NCI-H2227 (cell line): ENCODE data around the gene GLRA1.

Experiments
- DNase-seq: peaks from one replicate; lab custom pipeline; 2025; ENCODE audit not compliant: unreplicated experiment; lab: John Stamatoyannopoulos, UW

Gene GLRA1

GRCh38 chr5:151924564-151925301, at the start of gene GLRA1:
GLRA1 (minus strand) TSS chr5:151924851; CDS start chr5:151924549, 302 bp downstream.
- peak; percentile 24 for DNase-seq

DNA sequence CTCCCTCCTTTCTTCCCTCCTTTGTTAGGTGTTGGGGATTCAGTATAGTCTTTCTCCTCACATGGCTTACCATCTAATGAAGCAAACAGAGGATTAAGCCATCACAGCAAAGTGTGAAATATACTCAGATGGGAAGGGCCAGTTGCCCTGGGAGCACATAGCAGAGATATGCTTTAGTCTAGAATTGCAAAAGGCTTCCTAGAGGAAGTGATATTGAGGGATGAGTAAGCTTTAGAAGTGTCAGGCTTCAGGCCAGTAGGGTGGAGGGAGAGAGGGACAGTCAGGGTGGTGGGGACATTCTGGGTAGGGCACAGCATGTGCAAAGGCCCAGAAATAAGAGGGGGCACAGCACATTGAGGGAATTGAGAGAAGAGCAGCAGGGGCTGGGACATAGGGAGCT, 46.2 kb upstream of the GLRA1 start:
- no peak for DNase-seq

DNA sequence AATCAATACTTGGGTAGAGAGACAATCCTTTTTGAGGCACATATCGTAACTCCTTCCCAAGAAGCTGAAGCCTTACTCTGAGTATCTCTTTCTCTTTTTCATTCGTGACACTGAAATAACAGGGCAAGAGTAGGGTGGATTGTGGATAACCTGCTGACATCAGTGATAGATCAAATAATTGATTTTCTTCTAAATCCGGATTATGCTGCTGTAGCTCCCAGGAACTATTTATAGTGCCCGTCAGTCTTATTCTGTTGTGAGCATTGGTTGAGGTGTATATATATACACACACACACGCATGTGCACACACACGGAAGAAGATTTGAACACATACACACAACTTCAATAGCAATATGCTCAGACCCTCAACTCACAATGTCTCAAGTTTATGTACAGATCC, 43.2 kb upstream of the GLRA1 start:
- DNase-seq, result no peak

DNA sequence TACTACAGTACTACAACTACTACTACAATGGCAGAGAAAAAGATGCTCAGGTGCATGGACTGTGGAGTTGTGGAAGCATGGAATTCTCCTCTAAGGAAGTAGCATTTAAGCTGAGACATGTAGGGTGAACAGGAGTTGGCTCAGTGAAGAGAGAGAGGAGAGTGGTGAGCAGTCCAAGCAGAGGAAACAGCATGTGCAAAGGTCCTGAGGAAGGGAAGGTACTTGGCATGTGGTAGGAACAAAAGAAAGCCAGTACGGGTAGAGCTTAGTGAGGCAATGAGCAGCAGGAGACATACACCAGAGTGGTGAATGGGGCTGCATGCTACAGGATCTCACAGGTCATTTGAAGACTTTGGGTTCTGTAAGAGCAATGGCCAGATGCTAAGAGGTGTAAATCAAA, 41.4 kb upstream of the GLRA1 start:
- DNase-seq, result no peak

GRCh38 chr5:151964471-151964870, 39.8 kb upstream of the GLRA1 start:
- no peak for DNase-seq

DNA sequence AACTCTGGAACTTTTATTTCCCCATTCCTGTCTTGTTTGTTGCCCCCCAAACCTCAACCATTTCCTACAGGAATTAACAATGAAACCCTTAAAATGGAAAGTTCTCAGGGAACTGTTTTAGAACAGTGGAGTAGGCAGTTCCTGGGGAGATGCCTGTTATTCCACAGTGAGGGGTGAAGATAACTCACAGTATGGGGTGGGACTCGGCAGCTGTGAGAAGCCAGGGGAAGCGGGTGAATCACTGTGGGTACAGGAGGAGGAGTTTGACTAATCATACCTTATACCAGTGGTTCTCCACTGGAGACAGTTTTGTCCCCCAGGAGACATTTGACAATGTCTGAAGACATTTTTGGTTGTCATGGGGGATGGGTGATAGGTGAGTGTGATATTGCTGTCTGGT, 36.9 kb upstream of the GLRA1 start:
- DNase-seq, result no peak

- DNase-seq, result peak; percentile 3
These were observed 33.5 kb upstream of the GLRA1 start for GRCh38 chr5:151958111-151958510.

DNA sequence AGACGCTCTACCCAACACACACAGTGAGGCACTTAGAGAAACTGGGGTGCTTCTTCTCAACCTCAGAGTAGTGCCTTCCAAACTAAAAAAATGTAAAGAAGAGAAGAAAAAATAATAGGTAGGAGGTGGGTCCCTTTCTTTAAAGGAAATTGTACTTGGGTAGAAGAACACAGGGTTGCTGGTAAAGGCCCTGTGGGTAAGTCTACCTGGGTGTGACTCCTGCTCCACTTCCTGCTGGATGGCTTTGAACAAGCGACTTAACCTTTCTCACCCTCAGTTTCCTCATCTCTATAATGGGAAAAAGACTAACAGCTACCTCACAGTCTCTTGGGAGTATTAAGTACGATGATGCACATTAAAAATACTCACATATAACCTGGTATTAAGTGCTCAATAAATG, 32.1 kb upstream of the GLRA1 start:
- no peak for DNase-seq

DNA sequence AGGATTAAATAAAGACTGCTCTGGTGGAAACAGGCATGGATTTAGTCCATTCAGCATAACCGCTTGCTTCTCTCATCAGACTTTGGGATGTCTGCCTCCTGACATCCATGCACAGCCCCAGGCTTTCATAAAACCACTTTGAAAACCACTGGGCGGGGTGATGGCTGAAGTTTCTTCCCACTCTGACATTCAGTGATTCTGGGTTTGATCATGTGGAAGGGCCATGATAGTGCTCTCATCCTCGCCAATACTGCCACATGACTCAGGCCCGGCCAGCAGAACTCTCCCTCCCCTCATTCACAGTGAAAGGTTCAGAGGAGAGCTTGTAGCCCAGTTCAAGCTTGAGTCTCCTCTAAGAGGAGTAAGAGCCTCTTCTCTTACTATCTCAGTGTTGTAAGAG, 29.6 kb upstream of the GLRA1 start:
- no peak for DNase-seq

DNA sequence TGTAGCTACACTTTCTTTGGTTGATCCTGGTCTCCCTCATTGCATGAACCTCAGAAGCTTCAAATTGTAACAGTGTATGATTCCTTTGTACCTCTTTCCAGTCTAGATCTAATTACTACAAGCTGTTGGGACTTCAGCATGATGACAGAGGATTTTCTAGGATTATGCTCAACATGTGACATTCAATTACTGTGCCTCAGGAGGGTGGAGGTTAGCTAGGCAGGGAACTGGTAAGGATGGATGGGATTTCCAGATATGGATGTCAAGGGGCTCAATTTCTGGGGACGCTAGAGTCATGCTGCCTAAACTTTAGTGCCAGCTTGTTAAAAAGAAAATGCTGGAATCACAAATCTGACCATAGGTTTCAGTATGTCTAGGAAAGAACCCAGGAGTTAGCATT, 29.2 kb upstream of the GLRA1 start:
- DNase-seq, result no peak

DNA sequence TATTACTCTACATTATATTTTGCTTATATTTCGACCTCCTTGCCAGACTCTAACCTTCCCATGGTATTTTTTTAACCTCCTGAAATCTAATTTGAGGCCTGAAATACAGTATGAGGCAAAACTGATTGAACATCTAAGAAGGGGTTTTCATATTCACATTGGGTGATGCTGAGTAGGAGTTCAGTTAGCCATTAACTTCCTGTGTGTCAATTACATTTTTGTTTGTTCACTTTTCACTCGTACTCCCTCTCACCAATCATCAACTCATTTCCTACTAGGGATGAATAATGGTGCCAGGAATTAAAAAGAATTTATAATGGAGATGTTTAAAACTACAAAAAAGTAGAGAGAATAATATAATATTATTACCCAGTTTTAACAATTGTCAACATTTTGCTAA, 27.6 kb upstream of the GLRA1 start:
- DNase-seq, result no peak

GRCh38 chr5:151950706-151951105, 26.1 kb upstream of the GLRA1 start:
- DNase-seq, result no peak

DNA sequence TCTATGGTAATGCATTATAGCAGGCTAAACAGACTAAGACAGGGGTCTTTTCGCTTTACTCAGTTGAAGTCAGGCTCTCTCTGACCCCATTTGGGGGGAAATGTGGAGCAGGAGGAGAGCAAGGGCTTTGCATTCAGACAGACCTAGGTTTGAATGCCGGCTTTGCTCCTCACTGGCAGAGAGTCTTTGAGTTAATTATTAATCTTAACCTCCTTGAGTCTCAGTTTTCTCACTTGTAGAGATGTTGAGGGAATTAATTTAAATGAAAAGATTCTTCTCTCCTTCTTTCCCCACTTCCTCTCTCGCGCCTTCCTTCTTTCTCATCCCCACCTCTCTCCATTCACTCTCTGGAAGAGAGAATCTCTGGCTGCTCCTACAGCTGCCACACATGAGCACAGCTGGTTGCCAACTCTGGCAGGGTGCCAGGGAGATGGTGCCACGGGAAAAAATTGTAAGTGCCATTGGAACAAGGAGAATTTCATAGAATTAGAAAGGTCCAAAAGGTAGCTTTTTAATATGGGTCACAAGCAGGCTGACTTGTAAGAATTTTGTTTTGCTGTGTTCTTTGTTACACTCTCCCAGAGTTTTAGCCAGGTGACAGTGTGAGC, 25.2 kb upstream of the GLRA1 start:
- peak; percentile 9 for DNase-seq

- DNase-seq, result no peak
These were observed 24.5 kb upstream of the GLRA1 start for GRCh38 chr5:151949113-151949512.

- no peak for DNase-seq
These were observed 23.4 kb upstream of the GLRA1 start for GRCh38 chr5:151947931-151948608.

- DNase-seq, result no peak
These were observed 13.2 kb upstream of the GLRA1 start for GRCh38 chr5:151937851-151938250.

DNA sequence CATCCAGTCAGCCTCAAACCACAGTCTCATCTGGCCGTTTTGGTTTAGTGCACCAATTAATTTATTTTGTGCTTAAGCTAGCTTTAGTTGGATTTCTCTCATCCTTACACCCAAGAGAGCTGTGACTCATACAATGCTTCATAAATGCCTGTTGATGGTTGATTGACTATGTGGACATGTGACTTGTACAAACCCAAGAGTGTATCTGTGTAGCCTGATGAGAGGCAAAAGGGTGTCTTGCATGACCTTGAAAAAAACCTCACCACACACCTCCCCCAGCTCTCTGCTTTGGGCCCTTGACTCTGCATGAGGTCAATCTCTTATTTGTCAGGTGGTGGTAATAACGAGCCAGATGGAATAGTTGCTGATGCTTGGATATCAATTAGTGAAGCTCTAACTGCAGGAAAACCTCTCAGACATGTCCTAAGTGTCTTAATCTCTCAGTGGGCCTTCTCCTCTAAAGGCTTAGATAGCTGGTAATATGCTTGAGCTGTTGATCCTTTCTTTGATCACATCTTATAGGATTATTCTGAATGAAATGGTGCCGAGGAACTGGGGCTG, 10.6 kb upstream of the GLRA1 start:
- DNase-seq, result peak; percentile 27

GRCh38 chr5:151931260-151931659, 6.6 kb upstream of the GLRA1 start:
- no peak for DNase-seq

GRCh38 chr5:151926188-151926587, 1.5 kb upstream of the GLRA1 start:
- no peak for DNase-seq

- peak; percentile 73 for DNase-seq
These were observed 689 bp upstream of the GLRA1 start for GRCh38 chr5:151925340-151925739.

- DNase-seq, result peak; percentile 64
These were observed 680 bp downstream of the GLRA1 start for GRCh38 chr5:151923866-151924476.

DNA sequence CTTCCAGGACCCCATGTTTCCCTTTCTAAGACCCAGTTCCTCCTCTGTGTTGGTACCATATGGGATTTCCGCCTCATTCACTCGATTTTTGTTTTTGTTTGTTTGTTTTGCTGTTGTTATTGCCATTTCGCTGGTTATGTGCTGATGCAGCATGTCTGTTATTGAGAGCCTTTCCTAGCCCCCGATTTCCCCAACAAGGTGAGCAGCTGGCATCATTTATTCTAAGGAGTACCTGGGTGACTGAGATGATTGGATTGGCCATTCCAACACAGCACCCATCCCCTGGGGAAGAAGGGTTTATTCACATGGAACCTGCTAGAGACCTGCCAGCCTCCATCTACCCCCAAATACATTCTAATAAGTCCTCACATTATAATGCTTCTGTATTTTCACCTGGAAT, 2.7 kb downstream of the GLRA1 start:
- DNase-seq, result no peak
